ENCODE results near the gene CELF2.
"Not testable (repeated sequence)": the region's sequence is repeated elsewhere in the genome, so short reads cannot be mapped to it uniquely, and the experiment has no call there.

Gene CELF2

DNA sequence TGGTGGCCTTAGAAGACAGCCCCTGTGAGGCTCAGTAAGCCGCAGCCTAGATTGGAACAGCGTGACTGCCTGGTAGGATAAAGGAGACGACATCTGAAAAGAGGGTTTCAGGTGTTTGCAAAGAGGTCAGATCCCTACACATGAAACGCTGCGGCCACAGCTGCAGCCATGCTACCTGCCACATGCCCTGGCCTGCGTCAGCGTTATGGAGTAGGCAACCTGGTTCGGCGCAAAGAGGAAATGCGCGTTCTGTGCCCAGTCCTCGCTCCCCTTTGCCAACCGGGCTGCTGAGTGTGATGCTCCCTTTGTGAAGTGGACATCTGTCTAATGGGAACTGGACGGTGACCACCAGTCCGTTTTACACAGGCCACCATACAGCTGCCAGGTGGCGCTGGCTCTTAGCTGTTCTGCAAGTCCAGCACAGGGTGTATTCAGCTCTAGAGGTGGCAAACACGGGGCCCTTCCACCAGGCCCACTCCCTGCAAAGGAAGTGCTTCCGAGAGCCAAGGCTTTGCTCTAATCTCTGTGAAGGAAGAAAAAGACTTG is 160.3 kb downstream of the CELF2 start:
- no peak for DNase-seq

DNA sequence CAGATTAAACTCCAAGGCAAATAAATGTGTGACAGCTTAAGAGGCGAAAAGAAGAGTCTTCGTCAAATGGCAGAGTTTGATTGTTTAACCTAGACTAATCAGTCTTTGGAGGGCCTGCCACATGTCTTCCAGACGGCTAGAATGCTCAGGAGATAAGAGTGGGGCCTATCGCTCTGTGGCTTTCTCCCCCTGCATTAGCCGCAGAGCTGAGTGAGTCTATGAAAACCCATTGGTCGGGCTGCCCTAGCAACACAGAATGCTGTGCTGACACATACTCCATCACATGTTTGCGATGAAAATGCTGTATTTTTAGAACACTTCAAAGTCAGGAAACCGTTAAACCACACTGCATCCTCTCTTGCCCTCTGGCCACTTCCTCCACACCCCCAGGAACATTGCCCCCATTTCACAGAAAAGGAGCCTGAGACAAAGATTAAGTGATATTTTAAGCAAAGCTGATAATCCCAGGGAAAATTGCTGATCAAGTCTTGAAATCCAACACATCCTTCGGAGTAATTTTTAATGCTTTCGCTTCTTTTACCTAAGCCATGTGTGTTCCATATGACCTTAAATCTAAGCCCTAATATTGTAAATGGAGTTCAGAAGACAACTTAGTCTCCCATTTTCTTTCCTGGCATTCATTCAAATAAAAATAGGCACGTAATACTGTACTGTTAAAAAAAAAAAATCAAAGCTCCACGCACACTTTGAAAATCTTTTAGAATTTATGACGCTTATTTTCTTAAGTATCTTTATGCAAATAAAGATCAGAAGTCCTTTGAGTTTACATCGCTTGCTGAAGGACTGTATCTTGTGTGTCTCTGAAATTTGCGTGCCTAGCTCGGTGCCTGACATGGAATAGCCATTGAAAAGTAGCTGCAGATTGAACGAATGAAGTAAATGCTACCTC is 161.2 kb downstream of the CELF2 start:
- DNase-seq: peak; percentile 75

DNA sequence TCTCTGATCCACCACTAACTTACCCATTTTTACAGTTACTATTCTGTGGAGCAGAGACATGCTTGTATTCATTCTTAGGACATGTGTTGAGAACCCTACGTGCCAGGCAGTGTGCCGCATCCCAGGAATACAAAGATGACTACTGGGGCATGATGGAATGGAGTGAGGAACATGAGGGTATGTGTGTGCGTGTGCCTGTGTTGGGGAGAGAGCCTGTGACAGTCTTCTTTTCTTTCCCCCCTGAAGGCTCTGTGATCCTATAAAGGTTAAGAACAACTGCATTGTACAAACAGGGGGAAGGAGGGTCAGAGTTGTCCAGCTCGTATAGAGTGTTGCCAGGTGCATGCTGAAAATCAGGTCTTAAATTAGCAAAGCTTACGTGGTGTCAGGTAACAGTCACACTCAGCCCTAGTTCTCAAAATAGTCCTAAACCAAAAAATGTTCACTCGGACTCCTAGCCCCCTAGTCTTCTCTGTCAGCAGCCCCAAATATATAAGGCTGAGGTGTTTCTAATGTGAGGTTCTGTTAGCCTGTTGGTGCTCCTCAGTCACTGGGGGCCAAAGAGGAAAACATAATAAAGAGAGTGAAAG is 161.9 kb downstream of the CELF2 start:
- no peak for DNase-seq

DNA sequence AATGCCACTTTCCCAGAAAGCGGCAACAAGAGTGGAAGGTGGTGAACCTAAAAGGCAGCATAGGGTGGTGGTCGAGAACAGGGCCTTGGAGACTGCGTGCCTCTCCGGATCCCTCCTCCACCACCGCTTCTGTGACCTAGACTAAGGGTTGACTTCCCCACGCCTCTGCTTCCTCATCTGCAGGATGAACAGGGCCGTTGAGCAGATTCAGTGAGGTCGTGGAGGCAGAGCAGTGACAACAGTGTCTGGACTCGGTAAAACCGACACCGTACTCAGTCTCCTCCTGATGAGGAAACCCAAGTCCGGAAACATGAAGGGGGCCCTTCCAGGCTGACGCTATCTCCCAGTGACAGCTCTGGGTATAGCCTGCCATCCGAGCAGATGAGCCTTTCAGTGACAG is 162.6 kb downstream of the CELF2 start:
- peak; percentile 52 for DNase-seq

DNA sequence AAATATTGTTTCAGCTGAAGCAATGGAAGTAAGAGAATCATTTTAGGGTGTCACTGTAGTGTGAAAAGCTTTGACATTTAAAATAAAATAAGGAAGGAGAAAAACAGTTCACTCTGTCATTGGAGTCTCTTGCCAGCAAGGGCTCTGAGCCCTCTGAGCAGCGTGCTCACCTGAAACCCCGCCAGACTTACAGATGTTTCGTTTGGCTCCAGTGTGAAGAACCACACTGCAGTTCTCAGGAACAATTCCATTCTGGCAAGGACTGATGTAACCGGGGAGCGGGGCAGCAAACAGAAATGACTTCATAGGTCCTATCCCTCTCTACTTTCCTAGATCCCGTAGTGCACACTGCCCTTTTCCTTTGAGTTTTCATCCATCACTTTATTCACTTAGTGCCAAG is 164.3 kb downstream of the CELF2 start:
- no peak for DNase-seq

DNA sequence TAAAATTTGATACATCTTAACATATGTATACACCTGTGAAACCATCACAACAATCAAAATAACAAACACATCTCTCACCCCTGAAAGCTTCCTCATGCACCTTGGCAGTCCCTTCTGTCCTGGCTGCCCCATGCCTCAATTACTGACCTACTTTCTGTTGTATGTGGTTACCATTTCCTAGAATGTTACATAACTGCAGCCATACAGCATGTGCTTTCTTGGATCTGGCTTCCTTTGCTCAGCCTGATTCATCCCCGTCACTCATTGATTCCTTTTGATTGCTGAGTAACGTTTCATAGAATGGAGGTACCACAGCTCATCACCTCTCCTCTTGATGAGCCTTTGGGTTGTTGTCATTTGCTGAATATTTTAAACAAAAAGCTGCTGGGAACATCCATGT is 165.3 kb downstream of the CELF2 start:
- no peak for DNase-seq

DNA sequence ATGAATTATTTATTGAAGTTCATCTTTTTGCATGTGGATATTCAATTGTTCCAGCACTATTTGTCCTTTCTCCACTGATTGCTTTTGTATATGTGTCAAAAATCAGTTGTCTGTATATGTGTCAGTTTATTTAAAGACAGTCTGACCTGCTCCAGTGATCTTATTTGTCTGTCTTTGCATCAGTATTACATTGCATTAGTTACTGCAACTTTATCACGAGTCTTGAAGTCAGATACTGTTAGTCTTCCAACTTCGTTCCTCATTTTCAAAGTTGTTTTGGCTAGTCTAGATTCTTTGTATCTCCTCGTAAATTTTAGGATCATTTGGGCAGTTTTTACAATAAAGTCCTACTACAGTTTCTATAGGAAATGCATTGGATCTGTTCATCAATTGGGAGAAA is 166.4 kb downstream of the CELF2 start:
- DNase-seq: no peak

DNA sequence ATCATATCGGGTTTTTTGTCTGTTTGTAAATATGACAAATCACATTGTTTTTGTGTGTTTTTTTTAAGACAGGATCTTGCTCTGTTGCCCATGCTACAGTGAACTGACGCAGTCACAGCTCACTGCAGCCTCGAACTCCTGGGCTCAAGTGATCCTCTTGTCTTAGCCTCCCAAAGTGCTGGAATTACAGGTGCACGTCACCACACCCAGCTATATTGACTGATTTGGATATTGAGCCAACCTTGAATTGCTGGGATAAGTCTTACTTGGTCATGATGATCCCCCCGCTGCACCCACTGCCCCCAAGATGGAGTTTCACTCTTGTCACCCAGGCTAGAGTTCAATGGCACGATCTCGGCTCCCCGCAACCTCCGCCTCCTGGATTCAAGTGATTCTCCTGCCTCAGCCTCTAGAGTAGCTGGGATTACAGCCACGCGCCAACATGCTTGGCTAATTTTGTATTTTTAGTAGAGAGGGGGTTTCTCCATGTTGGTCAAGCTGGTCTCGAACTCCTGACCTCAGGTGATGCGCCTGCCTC is 167.5 kb downstream of the CELF2 start:
- not testable (repeated sequence) for DNase-seq

DNA sequence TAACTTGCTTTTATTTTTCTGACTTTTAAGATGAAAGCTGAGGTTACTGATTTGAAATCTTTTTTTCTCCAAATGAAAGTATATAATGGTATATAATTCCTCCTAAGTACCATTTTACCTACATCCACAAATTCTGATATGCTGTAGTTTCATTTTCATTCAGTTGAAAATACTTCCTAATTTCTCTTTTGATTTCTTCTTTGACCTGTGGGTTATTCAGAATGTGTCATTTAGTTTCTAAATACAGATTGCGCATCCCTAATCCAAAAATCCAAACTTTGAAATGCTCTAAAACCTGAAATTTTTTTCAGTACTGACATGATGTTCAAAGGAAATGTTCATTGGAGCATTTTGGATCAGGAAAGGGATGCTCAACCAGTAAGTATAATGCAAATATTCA is 168.7 kb downstream of the CELF2 start:
- no peak for DNase-seq

DNA sequence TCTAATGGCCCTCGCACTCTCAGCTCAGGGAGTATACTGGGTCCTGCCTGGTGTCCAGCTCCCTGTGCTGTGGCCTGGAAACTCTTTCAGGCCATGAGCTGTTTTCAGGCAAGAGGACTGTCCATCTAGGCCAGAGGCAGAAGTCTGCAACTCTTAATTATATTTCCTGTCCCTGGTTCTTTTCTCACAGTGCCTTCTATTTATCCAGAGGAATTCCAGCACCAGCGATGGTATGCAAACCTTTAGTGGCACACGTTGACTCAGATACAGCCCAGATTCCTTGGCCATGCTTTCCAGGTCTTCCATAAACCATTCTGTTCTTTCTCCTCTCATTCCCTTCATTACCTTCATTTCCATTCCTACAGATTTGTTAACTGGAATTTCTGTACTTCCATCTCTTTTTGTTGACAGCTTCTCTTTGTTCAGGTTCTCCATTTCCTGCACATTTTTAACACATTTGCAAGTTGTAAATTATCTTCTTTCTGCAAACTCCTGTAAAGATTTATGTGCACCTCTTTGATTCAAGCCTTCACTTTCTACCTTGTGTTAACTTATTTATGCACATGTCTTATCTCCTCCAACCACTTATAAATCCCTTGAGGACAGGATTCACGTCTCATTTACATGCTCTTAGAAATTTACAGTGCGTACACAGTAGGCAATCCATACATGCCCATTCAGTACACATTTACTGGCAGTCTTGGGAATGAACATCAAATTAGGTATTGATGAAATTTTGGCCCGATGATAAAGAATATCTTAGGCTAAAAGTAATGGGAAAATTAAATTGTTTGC is 172.1 kb downstream of the CELF2 start:
- no peak for DNase-seq

DNA sequence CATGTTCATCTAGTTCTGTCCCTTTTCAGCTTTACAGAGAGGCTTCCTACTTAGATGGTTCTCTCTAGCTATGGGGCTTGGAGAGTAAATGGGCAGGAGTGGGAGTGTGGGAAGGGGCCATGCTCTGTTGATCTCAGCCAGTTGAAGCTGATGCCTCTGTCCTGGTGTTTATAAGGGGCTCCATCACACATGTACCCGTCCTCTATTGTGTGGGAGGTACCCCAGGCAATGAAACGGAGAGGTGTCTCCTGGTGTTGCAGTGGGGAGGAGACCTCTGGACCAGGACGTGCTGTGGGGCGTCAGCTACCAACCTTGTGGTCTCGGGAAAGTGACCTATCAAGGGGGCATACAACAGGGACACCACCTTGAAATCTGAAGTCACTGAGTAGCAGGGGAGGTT is 173.5 kb downstream of the CELF2 start:
- no peak for DNase-seq

DNA sequence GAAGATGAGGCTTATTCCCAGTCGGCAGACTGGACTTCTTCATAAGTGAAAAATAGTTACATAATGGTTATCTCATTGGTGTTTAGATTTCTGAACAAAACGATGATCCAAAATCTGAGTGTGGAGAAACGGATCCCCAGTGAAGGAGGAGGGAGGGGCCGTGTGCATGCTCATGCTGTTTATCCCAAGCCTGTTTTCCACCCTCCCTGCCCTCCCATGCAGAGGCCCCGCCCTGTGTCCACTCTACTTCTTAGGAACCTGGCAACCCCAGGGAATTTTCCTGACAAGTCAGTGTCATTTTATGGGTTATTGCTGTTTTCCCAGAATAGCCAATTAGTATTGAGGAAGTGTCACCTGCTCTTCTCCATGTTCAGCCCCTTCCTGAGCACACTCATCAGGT is 174.0 kb downstream of the CELF2 start:
- no peak for DNase-seq

DNA sequence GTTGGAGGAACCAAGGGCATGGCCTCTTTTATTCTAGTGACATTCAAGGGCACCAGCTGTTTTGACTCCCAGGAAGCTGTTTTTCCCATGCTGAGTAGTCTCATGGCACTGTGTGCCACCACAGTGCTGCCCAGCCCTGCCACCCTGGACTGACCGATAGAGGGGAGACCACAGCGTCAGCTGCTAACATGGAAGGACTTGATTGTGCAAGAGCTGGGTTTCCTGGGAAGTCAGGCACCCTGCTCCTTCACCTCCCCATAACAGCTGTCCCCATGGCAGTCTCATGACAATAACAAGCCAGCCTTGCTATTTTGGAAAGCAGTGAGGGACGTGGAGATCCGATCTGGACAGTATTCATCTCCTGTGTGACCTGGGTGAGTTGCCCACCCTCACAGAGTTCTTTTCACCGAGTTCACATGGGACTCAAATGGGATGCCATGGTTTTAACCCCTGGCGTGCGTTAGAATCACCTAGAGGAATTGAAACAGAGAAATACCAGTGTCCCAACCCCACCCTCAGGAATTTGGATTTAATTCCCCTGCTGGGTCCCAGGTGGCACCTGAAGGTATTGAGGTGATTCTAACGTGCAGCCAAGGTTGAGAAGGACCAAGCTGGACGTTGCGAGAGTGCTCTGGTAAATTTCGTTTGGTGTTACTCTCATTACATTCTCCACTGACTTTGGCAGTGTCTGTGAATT is 174.8 kb downstream of the CELF2 start:
- DNase-seq: no peak

DNA sequence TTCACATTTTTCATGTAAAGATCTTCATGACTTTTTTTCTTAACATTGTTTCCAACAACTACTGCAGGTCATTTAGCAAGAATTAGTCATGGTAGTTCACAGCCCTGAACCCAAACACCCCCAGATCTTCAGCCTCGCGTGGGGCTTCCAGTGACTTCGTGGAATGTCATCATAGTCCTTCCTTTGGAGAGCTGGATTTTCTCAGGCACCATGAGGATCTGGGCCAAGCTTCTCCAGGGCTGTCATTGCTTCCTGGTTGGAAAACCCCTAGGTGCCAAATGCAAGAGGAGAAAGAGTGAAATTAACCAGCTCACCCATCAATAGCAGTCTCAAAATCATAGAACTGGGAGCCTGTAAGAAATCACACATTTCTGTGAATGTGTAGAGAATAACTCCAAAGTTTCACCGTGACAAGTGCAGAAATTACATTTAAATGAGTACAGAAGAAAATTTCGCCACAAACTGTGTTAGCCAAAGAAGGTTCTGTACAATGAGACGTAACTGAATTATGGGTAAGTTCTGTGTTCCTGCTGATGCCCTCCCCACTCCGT is 175.4 kb downstream of the CELF2 start:
- DNase-seq: no peak

DNA sequence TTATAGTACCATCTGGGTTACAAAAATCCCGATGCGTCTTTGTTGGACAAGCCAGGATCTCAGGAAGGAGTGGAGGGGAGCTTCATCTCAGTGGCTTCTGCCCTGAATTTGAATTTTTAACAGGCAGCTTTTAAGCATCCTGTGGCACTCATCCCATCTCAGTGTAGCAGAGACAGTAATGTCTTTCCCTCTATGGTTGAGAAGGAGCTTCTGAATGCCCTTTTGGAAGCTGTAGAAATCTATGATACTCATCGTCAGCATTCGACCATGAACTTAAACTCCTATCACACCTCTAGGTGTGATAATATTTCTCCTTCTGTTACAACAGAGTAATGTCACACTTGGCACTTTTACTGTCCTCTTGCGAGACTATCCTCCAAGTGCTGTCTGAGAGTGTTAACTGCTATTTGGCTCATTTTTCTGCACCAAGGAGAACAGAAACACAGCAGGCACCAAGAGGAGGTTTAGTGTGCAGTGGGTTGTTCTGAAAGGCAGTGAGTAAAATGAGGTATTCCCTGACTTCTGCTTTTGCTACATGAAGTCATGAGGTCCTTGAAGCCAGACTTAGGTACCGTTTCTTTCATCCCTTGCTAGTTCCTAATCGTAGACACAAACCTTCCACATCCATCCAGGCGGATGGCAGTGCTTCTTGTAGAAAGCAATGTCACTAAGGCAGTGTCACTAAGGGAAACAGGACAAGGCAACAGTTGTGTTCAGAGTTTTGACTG is 177.4 kb downstream of the CELF2 start:
- no peak for DNase-seq

DNA sequence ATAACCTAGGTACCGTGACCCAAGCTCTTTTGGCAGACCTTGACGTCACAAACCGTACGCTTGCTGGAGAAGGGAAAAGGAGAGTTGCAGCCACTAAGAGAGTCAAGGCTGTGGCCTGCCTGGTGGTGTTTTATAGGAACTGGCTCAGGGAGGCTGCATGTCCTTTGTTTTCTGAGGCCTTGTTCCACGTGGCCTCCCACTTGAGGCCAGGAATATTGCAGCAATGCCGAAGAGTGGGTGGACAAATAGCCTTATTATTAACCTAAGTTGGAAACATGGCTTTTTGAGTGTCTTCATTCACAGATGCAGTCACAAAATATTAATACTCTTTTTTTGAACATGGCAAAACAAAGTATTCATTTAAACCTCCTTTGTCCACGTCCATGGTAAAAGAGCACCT is 178.0 kb downstream of the CELF2 start:
- DNase-seq: no peak

DNA sequence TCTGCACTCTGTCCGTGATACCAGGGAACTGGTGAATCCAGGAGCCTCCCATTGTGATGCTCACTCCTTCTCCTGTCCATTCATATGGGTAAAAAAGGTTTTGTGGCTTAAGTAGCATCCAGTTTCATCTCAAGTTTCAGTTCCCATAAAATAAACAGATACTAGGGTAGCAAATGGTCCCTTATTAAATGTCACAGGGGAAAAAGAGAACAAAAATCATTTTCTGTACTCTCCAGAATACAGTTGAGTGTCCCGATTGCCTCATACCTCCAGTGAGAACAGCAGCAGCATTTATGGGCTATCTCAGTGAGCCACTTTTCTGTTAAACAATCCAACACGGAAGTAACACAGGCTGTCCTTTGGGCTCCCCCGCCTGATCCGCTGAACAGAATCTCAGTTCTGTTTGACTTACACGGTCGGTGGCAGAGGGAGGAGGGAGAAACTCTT is 179.6 kb downstream of the CELF2 start:
- DNase-seq: no peak

DNA sequence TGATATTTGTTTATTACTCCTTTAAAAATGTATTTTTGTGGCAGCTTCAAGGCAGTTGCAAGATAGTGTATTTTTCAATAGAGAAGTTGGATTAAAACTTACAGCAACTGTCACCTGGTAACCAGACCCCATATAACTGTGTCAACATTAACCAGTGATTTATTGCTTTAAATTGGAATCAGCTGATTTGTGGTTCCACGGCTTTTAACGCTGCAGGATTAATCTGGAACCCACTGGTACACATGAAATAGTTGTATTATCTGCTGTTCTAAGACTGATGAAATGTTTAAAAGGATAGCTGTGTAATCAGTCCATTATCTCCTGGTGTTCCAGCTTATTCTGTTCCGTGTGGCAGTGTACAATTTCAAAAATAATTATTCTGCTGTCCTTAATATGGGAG is 180.2 kb downstream of the CELF2 start:
- DNase-seq: no peak

DNA sequence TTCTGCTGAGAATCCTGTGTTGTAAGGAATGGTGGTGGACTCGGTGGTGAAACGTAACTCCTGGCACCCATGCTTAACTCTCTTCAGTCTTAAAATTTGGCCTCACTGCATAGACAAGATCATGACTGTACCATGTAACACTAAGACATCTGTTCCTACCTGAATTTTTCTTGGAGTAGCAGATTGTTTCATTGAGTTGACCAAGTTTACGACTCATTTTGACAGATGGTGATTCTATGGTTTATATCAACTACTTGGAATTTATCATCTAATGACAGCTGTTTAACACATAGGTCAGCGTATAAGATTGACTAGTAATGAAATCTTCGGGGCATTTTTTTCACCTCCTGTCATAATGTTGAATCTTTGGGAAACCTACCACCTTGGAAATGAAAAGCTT is 184.2 kb downstream of the CELF2 start:
- DNase-seq: no peak

DNA sequence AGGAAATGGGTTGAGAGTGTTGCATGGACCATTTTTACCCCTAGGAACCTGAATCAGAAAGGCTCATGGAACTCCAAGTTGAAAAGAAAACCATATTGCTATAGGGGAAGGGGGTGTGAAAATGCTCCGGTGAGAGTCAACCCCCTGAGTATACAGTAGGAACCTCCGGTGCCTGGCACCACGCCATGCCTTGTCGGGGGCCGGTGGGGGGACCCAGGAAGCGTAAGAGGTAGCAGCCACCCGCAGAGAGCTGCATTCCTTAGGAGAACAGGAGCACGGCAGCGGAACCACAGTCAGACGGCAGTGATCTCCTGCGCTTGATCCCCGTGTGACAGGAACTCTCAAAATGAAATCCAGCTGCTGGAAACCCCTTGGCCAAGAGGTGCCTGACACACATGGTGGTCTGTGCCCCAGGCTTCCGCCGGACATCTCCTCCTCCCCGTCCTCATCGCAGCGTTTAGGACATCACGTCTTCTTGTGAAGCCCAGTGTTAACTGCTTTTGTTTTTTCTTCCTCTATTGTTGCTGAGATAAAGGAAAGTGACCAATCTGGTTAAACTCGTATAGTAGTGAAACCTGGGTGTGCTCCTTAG is 186.8 kb downstream of the CELF2 start:
- no peak for DNase-seq
